ENCODE measurements around the gene UBXN1. TPM values are rescaled to one million over a fixed set of nuclear protein-coding genes. Genes with fewer than 3 reads are reported as not detected.
"Not testable (repeated sequence)": the region's sequence is repeated elsewhere in the genome, so short reads cannot be mapped to it uniquely, and the experiment has no call there.

The UBXN1 gene
- total and polyA plus RNA-seq, 2 experiments from 2014 or later, result 73.0 to 73.2 TPM

- no peak overlapping the region for H3K27ac ChIP-seq
- no peaks in the 10 kb centered on the region for H3K9me2 ChIP-seq (replicated peaks; ENCODE audit: insufficient read depth)
- H4K20me1 ChIP-seq (ENCODE audit: insufficient read depth, poor library complexity, severe bottlenecking), result no peaks in the 10 kb centered on the region
- H3K4me2 ChIP-seq, result no peak overlapping the region
- H2AFZ ChIP-seq, result no peak overlapping the region
- H3K79me2 ChIP-seq, result peaks cover 11% of the 10 kb centered on the region
- 81% methylated on average over 5 of the region's 5 CpGs for whole genome bisulfite sequencing (ENCODE audit: low lambda C conversion rate, missing lambda C conversion rate)
- DNase-seq (ENCODE audit: low spot score), result no peak
- no peaks in the 10 kb centered on the region for H3K4me1 ChIP-seq (ENCODE audit: insufficient read depth)
- no peaks in the 10 kb centered on the region for H3K36me3 ChIP-seq (replicated peaks; ENCODE audit: insufficient read depth, low read depth)
- H3K9me3 ChIP-seq (ENCODE audit: low read depth), result no peaks in the 10 kb centered on the region
- no peaks in the 10 kb centered on the region for H3K27me3 ChIP-seq
- no peak for TF ChIP-seq EZH2 (IDR thresholded peaks at IDR 0.05; ENCODE audit: borderline replicate concordance)
- TF ChIP-seq, protein P1, sequence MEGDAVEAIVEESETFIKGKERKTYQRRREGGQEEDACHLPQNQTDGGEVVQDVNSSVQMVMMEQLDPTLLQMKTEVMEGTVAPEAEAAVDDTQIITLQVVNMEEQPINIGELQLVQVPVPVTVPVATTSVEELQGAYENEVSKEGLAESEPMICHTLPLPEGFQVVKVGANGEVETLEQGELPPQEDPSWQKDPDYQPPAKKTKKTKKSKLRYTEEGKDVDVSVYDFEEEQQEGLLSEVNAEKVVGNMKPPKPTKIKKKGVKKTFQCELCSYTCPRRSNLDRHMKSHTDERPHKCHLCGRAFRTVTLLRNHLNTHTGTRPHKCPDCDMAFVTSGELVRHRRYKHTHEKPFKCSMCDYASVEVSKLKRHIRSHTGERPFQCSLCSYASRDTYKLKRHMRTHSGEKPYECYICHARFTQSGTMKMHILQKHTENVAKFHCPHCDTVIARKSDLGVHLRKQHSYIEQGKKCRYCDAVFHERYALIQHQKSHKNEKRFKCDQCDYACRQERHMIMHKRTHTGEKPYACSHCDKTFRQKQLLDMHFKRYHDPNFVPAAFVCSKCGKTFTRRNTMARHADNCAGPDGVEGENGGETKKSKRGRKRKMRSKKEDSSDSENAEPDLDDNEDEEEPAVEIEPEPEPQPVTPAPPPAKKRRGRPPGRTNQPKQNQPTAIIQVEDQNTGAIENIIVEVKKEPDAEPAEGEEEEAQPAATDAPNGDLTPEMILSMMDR (IDR thresholded peaks at IDR 0.05; ENCODE audit: poor library complexity), result no peak
- no peak for TF ChIP-seq EZH2phosphoT487 (IDR thresholded peaks at IDR 0.05; ENCODE audit: low read depth, severe bottlenecking, unreplicated experiment)
- no peak overlapping the region for H3K4me3 ChIP-seq
These were observed 22.0 kb downstream of the UBXN1 start for GRCh38 chr11:62656796-62657429.

DNA sequence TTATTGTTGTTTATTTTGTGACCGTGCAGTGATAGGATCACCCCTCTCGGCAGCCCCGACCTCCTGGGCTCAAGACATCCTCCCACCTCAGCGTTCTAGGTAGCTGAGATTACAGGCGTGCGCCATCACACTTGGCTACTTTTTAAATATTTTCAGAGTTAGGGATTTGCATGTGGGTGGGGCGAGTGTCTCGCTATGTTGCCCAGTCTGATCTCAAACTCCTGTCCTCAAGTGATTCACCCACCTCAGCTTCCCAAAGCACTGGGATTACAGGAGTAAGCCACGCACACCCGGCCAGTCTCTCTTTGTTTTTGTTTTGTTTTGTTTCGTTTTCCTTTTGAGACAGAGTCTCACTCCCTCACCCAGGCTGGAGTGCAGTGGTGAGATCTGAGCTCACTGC, 24.6 kb downstream of the UBXN1 start:
- H3K9me3 ChIP-seq (ENCODE audit: low read depth), result no peaks in the 10 kb centered on the region
- no peaks in the 10 kb centered on the region for H3K4me1 ChIP-seq (ENCODE audit: insufficient read depth)
- DNase-seq (ENCODE audit: low spot score), result no peak
- no peaks in the 10 kb centered on the region for H3K9me2 ChIP-seq (replicated peaks; ENCODE audit: insufficient read depth)
- 93% methylated on average over 11 of the region's 11 CpGs for WGBS (ENCODE audit: low lambda C conversion rate, missing lambda C conversion rate)
- no peaks in the 10 kb centered on the region for H4K20me1 ChIP-seq (ENCODE audit: insufficient read depth, poor library complexity, severe bottlenecking)
- no peak overlapping the region for H3K27ac ChIP-seq
- H3K79me2 ChIP-seq, result peaks cover 27% of the 10 kb centered on the region
- no peak overlapping the region for H2AFZ ChIP-seq
- no peak overlapping the region for H3K4me3 ChIP-seq
- no peaks in the 10 kb centered on the region for H3K36me3 ChIP-seq (replicated peaks; ENCODE audit: insufficient read depth, low read depth)
- TF ChIP-seq EZH2 (IDR thresholded peaks at IDR 0.05; ENCODE audit: borderline replicate concordance) (no peak), EZH2phosphoT487 (IDR thresholded peaks at IDR 0.05; ENCODE audit: low read depth, severe bottlenecking, unreplicated experiment) (no peak)
- TF ChIP-seq, protein P1 (IDR thresholded peaks at IDR 0.05; ENCODE audit: poor library complexity), result no peak
- no peaks in the 10 kb centered on the region for H3K27me3 ChIP-seq
- no peak overlapping the region for H3K4me2 ChIP-seq

GRCh38 chr11:62652161-62653006, 26.5 kb downstream of the UBXN1 start:
- Histone ChIP-seq H2AFZ (peak overlapping the region; percentile 76), H4K20me1 (ENCODE audit: insufficient read depth, poor library complexity, severe bottlenecking) (no peaks in the 10 kb centered on the region), H3K4me3 (peak overlapping the region; percentile 60), H3K36me3 (replicated peaks; ENCODE audit: insufficient read depth, low read depth) (no peaks in the 10 kb centered on the region), H3K4me2 (peak overlapping the region; percentile 83), H3K9me2 (replicated peaks; ENCODE audit: insufficient read depth) (no peaks in the 10 kb centered on the region), H3K79me2 (peaks cover 27% of the 10 kb centered on the region), H3K27me3 (no peaks in the 10 kb centered on the region), H3K4me1 (ENCODE audit: insufficient read depth) (no peaks in the 10 kb centered on the region), H3K27ac (peak overlapping the region; percentile 83), H3K9me3 (ENCODE audit: low read depth) (no peaks in the 10 kb centered on the region)
- DNase-seq (ENCODE audit: low spot score), result no peak
- TF ChIP-seq EZH2 (IDR thresholded peaks at IDR 0.05; ENCODE audit: borderline replicate concordance) (no peak), EZH2phosphoT487 (IDR thresholded peaks at IDR 0.05; ENCODE audit: low read depth, severe bottlenecking, unreplicated experiment) (no peak)
- TF ChIP-seq, protein P1 (IDR thresholded peaks at IDR 0.05; ENCODE audit: poor library complexity), result no peak
- WGBS (ENCODE audit: low lambda C conversion rate, missing lambda C conversion rate), result 43% methylated on average over 16 of the region's 16 CpGs

GRCh38 chr11:62650283-62650682, 28.6 kb downstream of the UBXN1 start:
- WGBS (ENCODE audit: low lambda C conversion rate, missing lambda C conversion rate), result 93% methylated on average over 12 of the region's 12 CpGs
- H2AFZ ChIP-seq; H3K4me2 ChIP-seq; H3K4me3 ChIP-seq; H3K27ac ChIP-seq; H3K4me1 ChIP-seq (ENCODE audit: insufficient read depth); H3K9me2 ChIP-seq (replicated peaks; ENCODE audit: insufficient read depth); DNase-seq (ENCODE audit: low spot score); H4K20me1 ChIP-seq (ENCODE audit: insufficient read depth, poor library complexity, severe bottlenecking); H3K36me3 ChIP-seq (replicated peaks; ENCODE audit: insufficient read depth, low read depth); H3K9me3 ChIP-seq (ENCODE audit: low read depth); H3K27me3 ChIP-seq: not testable (repeated sequence)
- peaks cover 37% of the 10 kb centered on the region for H3K79me2 ChIP-seq
